WTC11 (cell line): ENCODE measurements around the gene C16orf95. TPM values are rescaled to one million over a fixed set of nuclear protein-coding genes. Genes with fewer than 3 reads are reported as not detected.

Source experiments
- ATAC-seq: fragments of 200-7000 bp; cut with Tn5 transposase; 2 replicates; pipeline ENCODE4 v1.10.0; 2021; ENCODE audit warnings: mild to moderate bottlenecking, moderate library complexity
- CTCF ChIA-PET: fragments of 300-600 bp; sonication (Branson Sonifier 250); formaldehyde crosslinking; loops from one replicate; lab custom pipeline; 2021; ENCODE audit warnings: antibody characterized with exemption; lab: Charles Lee
- POLR2A ChIA-PET: fragments of 350-600 bp; sonication (Branson Sonifier 250); formaldehyde crosslinking; loops from one replicate; lab custom pipeline; 2021; ENCODE audit warnings: antibody characterized with exemption; lab: Charles Lee
- DNase-seq: peaks from one replicate; pipeline ENCODE4 v3.0.0; 2021; ENCODE audit warnings: low spot score
- H3K27ac Mint-ChIP-seq: 2 replicates; pipeline ENCODE4 v1.8.0; 2021; ENCODE audit warnings: mixed read lengths
- H3K27me3 Mint-ChIP-seq: 2 replicates; pipeline ENCODE4 v1.8.0; 2021; ENCODE audit warnings: low read depth, mild to moderate bottlenecking, moderate library complexity, mixed read lengths
- H3K36me3 Mint-ChIP-seq: 2 replicates; pipeline ENCODE4 v1.8.0; 2021; ENCODE audit warnings: mixed read lengths
- H3K4me1 Mint-ChIP-seq: 2 replicates; pipeline ENCODE4 v1.8.0; 2022; ENCODE audit warnings: mixed read lengths
- H3K4me3 Mint-ChIP-seq: 2 replicates; pipeline ENCODE4 v1.8.0; 2021; ENCODE audit warnings: mild to moderate bottlenecking, moderate library complexity, mixed read lengths
- H3K9me3 Mint-ChIP-seq: 2 replicates; pipeline ENCODE4 v1.8.0; 2021; ENCODE audit warnings: mixed read lengths
- CTCF ChIP-seq: fragments of 200-600 bp; IDR thresholded peaks from 2 replicates; pipeline ENCODE4 v1.8.0; 2022; ENCODE audit warnings: antibody characterized with exemption
- EMX1 ChIP-seq: fragments of 250-450 bp; sonication (Bioruptor Pico); IDR thresholded peaks from 2 replicates; pipeline ENCODE4 v1.8.0; 2021; ENCODE audit warnings: mild to moderate bottlenecking
- PRDM15 ChIP-seq: sonication (generic); formaldehyde crosslinking; IDR thresholded peaks from 2 replicates; pipeline ENCODE4 v1.8.0; 2022; ENCODE audit warnings: missing genetic modification reagents
- RELA ChIP-seq: sonication (generic); formaldehyde crosslinking; IDR thresholded peaks from 2 replicates; pipeline ENCODE4 v1.8.1; 2022; ENCODE audit warnings: missing genetic modification reagents, mild to moderate bottlenecking, borderline replicate concordance
- SMAD3 ChIP-seq: sonication (generic); formaldehyde crosslinking; IDR thresholded peaks from 2 replicates; pipeline ENCODE4 v1.8.0; 2022; ENCODE audit warnings: missing genetic modification reagents, mild to moderate bottlenecking, borderline replicate concordance
- SMAD4 ChIP-seq: sonication (generic); formaldehyde crosslinking; IDR thresholded peaks from 2 replicates; pipeline ENCODE4 v1.8.0; 2022; ENCODE audit warnings: mild to moderate bottlenecking, missing genetic modification reagents
- SP1 ChIP-seq: sonication (generic); formaldehyde crosslinking; conservative IDR thresholded peaks from 2 replicates; pipeline ENCODE4 v1.8.1; 2022; ENCODE audit warnings: missing genetic modification reagents
- TCF7 ChIP-seq: sonication (generic); formaldehyde crosslinking; IDR thresholded peaks from 2 replicates; pipeline ENCODE4 v1.8.0; 2022; ENCODE audit warnings: mild to moderate bottlenecking, low read depth, missing genetic modification reagents, moderate library complexity
- ZMAT4 ChIP-seq: fragments of 250-450 bp; sonication (Bioruptor Pico); IDR thresholded peaks from 2 replicates; pipeline ENCODE4 v1.9.0; 2021; ENCODE audit warnings: mild to moderate bottlenecking
- ZNF281 ChIP-seq: sonication (generic); formaldehyde crosslinking; IDR thresholded peaks from 2 replicates; pipeline ENCODE4 v1.8.0; 2023; ENCODE audit warnings: mild to moderate bottlenecking, missing genetic modification reagents
- total RNA-seq: library from RNA; stranded (reverse); gene quantifications from 3 replicates; pipeline ENCODE4 v1.2.3, GENCODE V29; 2021
- TF ChIP-seq, protein P1 (sequence below): sonication (generic); formaldehyde crosslinking; IDR thresholded peaks from 2 replicates; pipeline ENCODE4 v1.8.0; 2022; ENCODE audit warnings: mild to moderate bottlenecking, missing genetic modification reagents
- TF ChIP-seq, protein P2 (sequence below): sonication (generic); formaldehyde crosslinking; IDR thresholded peaks from 2 replicates; pipeline ENCODE4 v1.8.0; 2022; ENCODE audit warnings: mild to moderate bottlenecking, missing genetic modification reagents
- TF ChIP-seq, protein P3 (sequence below): sonication (generic); formaldehyde crosslinking; IDR thresholded peaks from 2 replicates; pipeline ENCODE4 v1.8.1; 2023; ENCODE audit warnings: mild to moderate bottlenecking, moderate library complexity, missing genetic modification reagents
- TF ChIP-seq, protein P4 (sequence below): sonication (generic); formaldehyde crosslinking; IDR thresholded peaks from 2 replicates; pipeline ENCODE4 v1.8.1; 2022; ENCODE audit warnings: low read depth, mild to moderate bottlenecking, moderate library complexity, missing genetic modification reagents, borderline replicate concordance

Gene C16orf95
- total RNA-seq, 1 experiment from 2014 or later, result 5.7 TPM

DNA sequence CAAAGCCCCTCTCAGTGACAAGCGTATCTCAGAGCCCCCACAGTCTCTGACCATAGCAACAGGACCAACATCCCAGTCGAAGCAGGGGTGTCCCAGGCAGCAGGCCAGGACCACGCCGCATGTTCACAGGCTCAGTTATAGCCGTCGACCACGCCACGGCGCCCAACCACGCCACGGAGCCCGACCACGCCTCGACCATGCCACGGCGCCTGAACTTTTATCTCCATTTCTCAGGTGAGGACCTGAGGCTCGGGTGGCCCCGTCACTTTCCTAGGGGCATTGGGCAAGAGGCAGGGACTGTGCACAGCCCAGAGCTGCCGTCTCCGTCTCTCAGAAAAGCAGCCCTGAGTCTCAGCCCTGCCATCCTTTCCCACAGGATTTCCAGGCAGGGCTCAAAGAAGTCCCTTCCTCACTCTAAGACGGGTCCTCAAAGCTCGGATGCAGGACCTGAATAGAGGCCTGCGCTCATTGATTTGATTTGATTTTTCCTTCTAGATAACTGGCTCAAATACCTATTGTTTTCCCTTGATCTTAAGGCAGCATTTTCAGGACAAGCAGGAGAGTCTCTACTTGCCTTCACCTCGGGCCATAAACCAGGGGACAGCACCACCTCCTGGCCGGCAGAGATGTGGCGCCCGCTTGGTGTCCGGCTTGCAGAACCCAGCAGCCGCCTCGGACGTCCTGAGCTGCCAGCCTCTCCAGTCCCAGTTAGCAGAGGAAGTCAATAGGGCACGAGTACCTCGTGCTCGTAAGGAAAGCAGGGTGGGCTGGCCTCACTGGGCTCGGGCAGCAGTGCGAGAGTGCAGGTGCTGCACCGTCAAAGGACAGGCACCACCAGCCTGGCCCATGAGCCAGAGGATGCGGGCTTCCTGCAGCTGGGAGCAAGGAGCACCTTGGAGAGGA is 38.8 kb downstream of the C16orf95 start:
- TF ChIP-seq SMAD3 (no peak; the same call in 1 of the 2 replicates), CTCF (peak; percentile 77), SP1 (no peak), SMAD4 (no peak), TCF7 (CRISPR knock-in tag) (no peak), ZMAT4 (CRISPR knock-in tag) (no peak)
- TF ChIP-seq, protein P1, sequence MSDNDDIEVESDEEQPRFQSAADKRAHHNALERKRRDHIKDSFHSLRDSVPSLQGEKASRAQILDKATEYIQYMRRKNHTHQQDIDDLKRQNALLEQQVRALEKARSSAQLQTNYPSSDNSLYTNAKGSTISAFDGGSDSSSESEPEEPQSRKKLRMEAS, result peak; percentile 67
- TF ChIP-seq, protein P2, sequence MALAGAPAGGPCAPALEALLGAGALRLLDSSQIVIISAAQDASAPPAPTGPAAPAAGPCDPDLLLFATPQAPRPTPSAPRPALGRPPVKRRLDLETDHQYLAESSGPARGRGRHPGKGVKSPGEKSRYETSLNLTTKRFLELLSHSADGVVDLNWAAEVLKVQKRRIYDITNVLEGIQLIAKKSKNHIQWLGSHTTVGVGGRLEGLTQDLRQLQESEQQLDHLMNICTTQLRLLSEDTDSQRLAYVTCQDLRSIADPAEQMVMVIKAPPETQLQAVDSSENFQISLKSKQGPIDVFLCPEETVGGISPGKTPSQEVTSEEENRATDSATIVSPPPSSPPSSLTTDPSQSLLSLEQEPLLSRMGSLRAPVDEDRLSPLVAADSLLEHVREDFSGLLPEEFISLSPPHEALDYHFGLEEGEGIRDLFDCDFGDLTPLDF, result no peak
- Mint-ChIP-seq H3K27me3 (no peaks in the 10 kb centered on the region; the same call in 1 of the 2 replicates), H3K9me3 (no peaks in the 10 kb centered on the region), H3K4me3 (peak overlapping the region; percentile 28; the same call in 1 of the 2 replicates), H3K36me3 (no peaks in the 10 kb centered on the region), H3K4me1 (peaks cover 3% of the 10 kb centered on the region; the same call in 1 of the 2 replicates), H3K27ac (no peak overlapping the region)
- ATAC-seq (peak; percentile 95), DNase-seq (peak; percentile 90)
- ChIA-PET POLR2A (interaction anchor here (1.2 kb wide), 1 partner anchor 80 kb away, joined by 4 read pairs; no protein-coding TSS in a partner anchor), CTCF (interaction anchor here (0.6 to 3.4 kb wide), 45 partner anchors 9 to 722 kb away, joined by 3 to 39 read pairs (median 5); partner anchors contain the start of genes C16orf95, FBXO31 and FOXC2)

DNA sequence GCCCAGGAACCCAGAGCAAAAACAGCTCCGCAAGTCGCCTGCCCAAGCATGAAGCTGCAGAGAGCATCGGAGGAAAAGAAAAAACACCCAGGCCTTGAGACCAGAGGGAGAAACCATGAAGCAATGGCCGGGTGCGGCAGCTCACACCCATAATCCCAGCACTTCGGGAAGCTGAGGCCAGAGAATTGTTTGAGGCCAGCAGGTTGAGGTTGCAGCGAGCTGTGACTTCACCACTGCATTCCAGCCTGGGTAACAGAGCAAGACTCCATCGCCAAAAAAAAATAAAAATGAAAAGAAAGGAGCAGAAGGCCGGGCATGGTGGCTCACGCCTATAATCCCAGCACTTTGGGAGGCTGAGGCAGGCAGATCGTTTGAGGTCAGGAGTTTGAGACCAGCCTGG is 40.3 kb downstream of the C16orf95 start:
- Mint-ChIP-seq H3K4me1 (peaks cover 3% of the 10 kb centered on the region; the same call in 1 of the 2 replicates), H3K4me3 (no peak overlapping the region), H3K9me3 (no peaks in the 10 kb centered on the region), H3K27me3 (no peaks in the 10 kb centered on the region; the same call in 1 of the 2 replicates), H3K27ac (no peak overlapping the region), H3K36me3 (no peaks in the 10 kb centered on the region)
- POLR2A ChIA-PET, result no interaction called here
- ATAC-seq, result no peak
- no peak for DNase-seq
- CTCF ChIA-PET, result interaction anchor here (0.8 to 3.4 kb wide), 4 partner anchors 22 to 713 kb away, joined by 3 to 39 read pairs (median 10); no protein-coding TSS in a partner anchor
- TF ChIP-seq CTCF (no peak), ZNF281 (CRISPR knock-in tag) (no peak), RELA (CRISPR knock-in tag) (no peak), EMX1 (CRISPR knock-in tag) (no peak), SMAD4 (no peak), PRDM15 (no peak)
- TF ChIP-seq, protein P3, sequence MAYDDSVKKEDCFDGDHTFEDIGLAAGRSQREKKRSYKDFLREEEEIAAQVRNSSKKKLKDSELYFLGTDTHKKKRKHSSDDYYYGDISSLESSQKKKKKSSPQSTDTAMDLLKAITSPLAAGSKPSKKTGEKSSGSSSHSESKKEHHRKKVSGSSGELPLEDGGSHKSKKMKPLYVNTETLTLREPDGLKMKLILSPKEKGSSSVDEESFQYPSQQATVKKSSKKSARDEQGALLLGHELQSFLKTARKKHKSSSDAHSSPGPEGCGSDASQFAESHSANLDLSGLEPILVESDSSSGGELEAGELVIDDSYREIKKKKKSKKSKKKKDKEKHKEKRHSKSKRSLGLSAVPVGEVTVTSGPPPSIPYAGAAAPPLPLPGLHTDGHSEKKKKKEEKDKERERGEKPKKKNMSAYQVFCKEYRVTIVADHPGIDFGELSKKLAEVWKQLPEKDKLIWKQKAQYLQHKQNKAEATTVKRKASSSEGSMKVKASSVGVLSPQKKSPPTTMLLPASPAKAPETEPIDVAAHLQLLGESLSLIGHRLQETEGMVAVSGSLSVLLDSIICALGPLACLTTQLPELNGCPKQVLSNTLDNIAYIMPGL, result no peak
- TF ChIP-seq, protein P4, sequence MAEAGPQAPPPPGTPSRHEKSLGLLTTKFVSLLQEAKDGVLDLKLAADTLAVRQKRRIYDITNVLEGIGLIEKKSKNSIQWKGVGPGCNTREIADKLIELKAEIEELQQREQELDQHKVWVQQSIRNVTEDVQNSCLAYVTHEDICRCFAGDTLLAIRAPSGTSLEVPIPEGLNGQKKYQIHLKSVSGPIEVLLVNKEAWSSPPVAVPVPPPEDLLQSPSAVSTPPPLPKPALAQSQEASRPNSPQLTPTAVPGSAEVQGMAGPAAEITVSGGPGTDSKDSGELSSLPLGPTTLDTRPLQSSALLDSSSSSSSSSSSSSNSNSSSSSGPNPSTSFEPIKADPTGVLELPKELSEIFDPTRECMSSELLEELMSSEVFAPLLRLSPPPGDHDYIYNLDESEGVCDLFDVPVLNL (CRISPR knock-in tag), result no peak
